ENCODE measurements around the gene PM20D1.
"Not testable (repeated sequence)": the region's sequence is repeated elsewhere in the genome, so short reads cannot be mapped to it uniquely, and the experiment has no call there.

Gene PM20D1

DNA sequence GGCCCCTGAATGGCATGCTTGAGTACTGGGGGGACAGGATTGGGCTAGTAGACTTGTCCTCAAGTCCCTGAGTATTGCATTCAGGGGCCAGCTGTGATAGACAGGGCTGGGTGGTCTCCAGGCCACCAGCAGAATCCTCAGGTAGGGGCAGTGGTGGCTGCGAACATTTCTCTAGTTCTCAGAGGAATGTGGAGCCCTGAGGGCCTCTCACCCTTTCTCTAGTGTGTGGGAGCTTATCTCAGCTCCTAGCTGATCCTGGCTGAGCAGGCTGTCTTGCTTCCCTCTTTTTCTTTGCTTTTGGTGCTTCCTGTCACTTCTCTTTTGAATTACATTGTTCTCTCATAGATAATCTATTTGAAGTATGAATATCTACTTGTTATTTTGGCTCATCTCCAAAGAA, 30.0 kb upstream of the PM20D1 start:
- no peak for DNase-seq (ENCODE audit: extremely low read depth, low read depth)
- H3K4me3 ChIP-seq (replicated peaks; ENCODE audit: low read depth, low read length), result no peak overlapping the region
- TF ChIP-seq, protein P1, sequence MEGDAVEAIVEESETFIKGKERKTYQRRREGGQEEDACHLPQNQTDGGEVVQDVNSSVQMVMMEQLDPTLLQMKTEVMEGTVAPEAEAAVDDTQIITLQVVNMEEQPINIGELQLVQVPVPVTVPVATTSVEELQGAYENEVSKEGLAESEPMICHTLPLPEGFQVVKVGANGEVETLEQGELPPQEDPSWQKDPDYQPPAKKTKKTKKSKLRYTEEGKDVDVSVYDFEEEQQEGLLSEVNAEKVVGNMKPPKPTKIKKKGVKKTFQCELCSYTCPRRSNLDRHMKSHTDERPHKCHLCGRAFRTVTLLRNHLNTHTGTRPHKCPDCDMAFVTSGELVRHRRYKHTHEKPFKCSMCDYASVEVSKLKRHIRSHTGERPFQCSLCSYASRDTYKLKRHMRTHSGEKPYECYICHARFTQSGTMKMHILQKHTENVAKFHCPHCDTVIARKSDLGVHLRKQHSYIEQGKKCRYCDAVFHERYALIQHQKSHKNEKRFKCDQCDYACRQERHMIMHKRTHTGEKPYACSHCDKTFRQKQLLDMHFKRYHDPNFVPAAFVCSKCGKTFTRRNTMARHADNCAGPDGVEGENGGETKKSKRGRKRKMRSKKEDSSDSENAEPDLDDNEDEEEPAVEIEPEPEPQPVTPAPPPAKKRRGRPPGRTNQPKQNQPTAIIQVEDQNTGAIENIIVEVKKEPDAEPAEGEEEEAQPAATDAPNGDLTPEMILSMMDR (IDR thresholded peaks at IDR 0.05; ENCODE audit: low read depth, low read length, missing control alignments), result no peak

DNA sequence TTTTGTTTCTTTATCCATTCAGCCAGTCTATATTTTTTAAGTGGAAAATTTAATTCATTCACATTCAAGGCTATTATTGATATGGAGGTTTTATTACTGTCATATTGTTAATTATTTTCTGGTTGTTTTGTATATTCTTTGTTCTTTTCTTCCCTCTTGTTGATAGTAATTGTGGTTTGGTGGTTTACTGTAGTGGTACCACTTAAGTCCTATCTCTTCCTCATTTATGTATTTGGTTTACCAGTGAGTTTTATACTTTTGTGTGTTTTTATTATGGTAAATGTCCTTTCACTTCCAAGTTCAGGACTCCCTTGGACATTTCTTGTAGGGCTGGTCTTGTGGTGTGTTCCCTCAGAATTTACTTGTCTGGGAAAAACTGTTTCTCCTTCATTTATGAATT, 28.1 kb upstream of the PM20D1 start:
- TF ChIP-seq, protein P1 (IDR thresholded peaks at IDR 0.05; ENCODE audit: low read depth, low read length, missing control alignments), result no peak
- no peak overlapping the region for H3K4me3 ChIP-seq (replicated peaks; ENCODE audit: low read depth, low read length)
- DNase-seq (ENCODE audit: extremely low read depth, low read depth), result no peak

DNA sequence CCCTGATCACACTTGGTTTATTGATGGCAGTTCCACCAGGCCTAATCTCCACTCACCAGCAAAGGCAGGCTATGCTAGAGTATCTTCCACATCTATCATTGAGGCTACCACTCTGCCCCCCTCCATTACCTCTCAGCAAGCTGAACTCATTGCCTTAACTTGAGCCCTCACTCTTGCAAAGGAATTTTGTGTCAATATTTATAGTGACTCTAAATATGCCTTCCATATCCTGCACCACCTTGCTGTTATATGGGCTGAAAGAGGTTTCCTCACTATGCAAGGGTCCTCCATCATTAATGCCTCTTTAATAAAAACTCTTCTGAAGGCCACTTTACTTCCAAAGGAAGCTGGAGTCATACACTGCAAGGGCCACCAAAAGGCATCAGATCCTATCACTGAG, 23.2 kb upstream of the PM20D1 start:
- H3K4me3 ChIP-seq (replicated peaks; ENCODE audit: low read depth, low read length); DNase-seq (ENCODE audit: extremely low read depth, low read depth): not testable (repeated sequence)

DNA sequence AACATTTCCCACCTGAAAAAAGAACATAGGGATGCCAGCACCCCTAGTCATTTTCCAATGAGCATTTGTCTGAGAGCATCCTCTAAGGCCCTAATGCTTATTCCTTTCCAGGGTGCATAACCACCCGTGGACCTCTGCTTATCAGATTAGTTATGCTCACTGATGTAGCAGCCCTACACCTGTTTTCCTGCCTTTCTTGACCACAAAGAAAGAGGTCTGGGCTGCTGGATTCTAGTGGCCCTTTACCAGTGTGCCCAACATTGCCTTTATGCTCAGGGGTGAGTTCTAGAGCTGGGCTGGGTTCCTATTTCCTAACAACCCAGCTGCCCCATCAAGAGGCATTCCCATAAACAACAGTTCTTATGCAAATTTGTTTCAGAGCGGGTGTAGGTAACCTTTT, 20.3 kb upstream of the PM20D1 start:
- DNase-seq (ENCODE audit: extremely low read depth, low read depth), result no peak
- no peak overlapping the region for H3K4me3 ChIP-seq (replicated peaks; ENCODE audit: low read depth, low read length)
- TF ChIP-seq, protein P1 (IDR thresholded peaks at IDR 0.05; ENCODE audit: low read depth, low read length, missing control alignments), result no peak

DNA sequence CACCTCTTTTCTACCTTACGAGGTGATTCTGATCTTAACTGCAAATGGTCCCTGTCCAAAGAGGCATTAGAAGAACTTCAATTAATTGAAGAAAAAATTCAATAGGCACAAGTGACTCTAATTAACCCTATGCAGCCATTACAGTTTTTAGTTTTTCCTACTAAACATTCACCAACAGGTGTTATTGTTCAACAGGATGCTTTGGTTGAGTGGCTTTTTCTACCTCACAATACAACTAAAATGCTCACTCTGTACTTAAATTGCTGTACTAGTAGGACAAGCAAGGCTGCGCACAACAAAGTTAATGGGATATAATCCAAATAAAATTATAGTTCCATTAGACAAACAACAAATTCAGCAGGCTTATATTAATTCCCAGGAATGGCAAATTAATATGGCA, 11.6 kb upstream of the PM20D1 start:
- DNase-seq (ENCODE audit: extremely low read depth, low read depth), result no peak
- H3K4me3 ChIP-seq (replicated peaks; ENCODE audit: low read depth, low read length), result no peak overlapping the region
- TF ChIP-seq, protein P1 (IDR thresholded peaks at IDR 0.05; ENCODE audit: low read depth, low read length, missing control alignments), result no peak

DNA sequence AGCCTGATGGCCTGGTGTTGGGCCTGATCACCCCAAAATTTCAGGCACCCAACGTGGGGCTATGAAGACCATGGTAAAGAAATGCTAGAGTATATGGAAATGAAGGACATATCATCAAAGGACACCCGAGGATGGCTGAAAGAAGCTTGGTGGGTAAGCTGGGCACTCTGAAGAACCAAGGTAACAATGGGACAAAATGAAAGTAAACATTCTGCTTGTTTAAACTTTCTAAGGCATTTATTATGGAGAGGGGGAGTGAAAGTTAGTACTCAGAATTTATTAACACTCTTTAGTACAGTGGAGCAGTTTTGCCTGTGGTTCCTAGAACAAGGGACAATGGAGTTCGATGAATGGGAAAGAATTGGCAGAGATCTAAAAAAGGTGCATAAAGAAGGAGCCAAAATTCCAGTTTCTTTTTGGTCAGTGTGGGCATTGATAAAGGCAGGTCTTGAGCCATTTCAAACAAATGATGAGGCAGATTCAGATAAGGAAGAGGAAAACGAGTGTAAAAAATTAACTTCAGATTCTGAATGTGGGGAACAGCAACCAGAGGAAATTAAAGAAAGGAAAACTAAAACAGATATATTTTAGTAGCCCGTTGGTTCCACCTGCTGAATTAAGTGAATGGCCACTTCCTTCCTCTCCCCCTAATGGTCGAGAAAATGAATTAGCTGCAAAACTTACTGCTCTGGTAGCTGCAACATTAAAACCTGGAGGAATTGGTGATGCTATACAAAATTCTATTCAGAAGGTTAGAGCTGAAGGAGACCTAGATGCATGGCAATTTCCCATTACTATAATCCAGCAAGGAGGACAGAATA, 8.4 kb upstream of the PM20D1 start:
- DNase-seq (ENCODE audit: extremely low read depth, low read depth), result no peak
- no peak overlapping the region for H3K4me3 ChIP-seq (replicated peaks; ENCODE audit: low read depth, low read length)
- TF ChIP-seq, protein P1 (IDR thresholded peaks at IDR 0.05; ENCODE audit: low read depth, low read length, missing control alignments), result no peak

DNA sequence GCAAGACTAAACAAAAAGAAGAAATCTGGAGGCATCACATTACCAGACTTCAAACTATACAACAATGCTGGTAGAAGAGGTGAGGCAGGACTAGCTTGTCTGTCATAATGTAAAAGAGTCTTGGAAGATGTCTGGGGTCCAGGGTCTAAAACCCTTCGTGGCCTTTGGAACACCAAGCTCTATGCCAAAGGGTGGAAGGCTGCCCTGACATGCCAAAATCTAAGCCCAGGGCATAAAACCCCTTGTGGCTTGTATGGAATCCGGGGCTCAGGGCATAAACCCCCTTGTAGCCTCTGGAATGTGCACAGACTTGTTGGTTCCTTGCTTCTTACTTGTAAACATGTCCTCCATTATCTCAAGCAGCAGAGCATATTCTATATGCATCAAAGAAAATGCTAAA, 7.6 kb upstream of the PM20D1 start:
- DNase-seq (ENCODE audit: extremely low read depth, low read depth); H3K4me3 ChIP-seq (replicated peaks; ENCODE audit: low read depth, low read length): not testable (repeated sequence)

DNA sequence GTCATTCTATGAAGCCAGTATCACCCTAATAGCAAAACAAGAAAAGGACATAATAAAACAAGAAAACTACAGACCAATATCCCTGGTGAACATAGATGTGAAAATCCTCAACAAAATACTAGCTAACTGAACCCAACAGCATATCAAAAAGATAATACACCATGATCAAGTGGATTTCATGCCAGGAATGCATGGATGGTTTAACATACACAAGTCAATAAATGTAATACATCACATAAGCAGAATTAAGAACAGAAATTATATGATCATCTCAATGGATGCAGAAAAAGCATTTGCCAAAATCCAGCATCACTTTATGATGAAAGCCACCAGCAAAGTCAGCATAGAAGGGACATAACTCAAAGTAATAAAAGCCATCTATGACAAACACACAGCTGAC, 6.5 kb upstream of the PM20D1 start:
- TF ChIP-seq, protein P1 (IDR thresholded peaks at IDR 0.05; ENCODE audit: low read depth, low read length, missing control alignments), result no peak
- DNase-seq (ENCODE audit: extremely low read depth, low read depth), result no peak
- no peak overlapping the region for H3K4me3 ChIP-seq (replicated peaks; ENCODE audit: low read depth, low read length)

Measured in HFF-Myc (cell line).